Progenitor cell of endocrine pancreas (in vitro differentiated cells): ENCODE results near the gene PLEKHG7. TPM values are rescaled to one million over a fixed set of nuclear protein-coding genes. Genes with fewer than 3 reads are reported as not detected.

Experiments
- DNase-seq: peaks from one replicate; pipeline ENCODE4 v3.0.0; 2021; ENCODE audit warnings: low spot score; ENCODE audit not compliant: unreplicated experiment
- H3K27ac Mint-ChIP-seq: 2 replicates; pipeline ENCODE4 v1.8.0; 2021; ENCODE audit warnings: mild to moderate bottlenecking, moderate library complexity, mixed read lengths
- H3K27me3 Mint-ChIP-seq: 2 replicates; pipeline ENCODE4 v1.8.0; 2021; ENCODE audit warnings: mixed read lengths
- H3K36me3 Mint-ChIP-seq: 2 replicates; pipeline ENCODE4 v1.8.0; 2022; ENCODE audit warnings: mixed read lengths; ENCODE audit not compliant: insufficient read depth
- H3K4me1 Mint-ChIP-seq: 2 replicates; pipeline ENCODE4 v1.8.0; 2021; ENCODE audit warnings: low read depth, mixed read lengths
- H3K4me3 Mint-ChIP-seq: 2 replicates; pipeline ENCODE4 v1.8.0; 2021; ENCODE audit warnings: low read depth, mild to moderate bottlenecking, moderate library complexity, mixed read lengths
- H3K9me3 Mint-ChIP-seq: 2 replicates; pipeline ENCODE4 v1.8.0; 2021; ENCODE audit warnings: low read depth, mixed read lengths
- total RNA-seq: library from RNA; stranded (reverse); gene quantifications from 2 replicates; pipeline ENCODE4 v1.2.1, GENCODE V29; 2021
- TF ChIP-seq, protein P1 (sequence below): fragments of 200-600 bp; sonication (generic); IDR thresholded peaks from one replicate; pipeline ENCODE4 v1.5.0; 2021; ENCODE audit warnings: antibody characterized with exemption, mild to moderate bottlenecking; ENCODE audit not compliant: unreplicated experiment

PLEKHG7 gene
- total RNA-seq, 1 donor from 2014 or later: 0.65 TPM

DNA sequence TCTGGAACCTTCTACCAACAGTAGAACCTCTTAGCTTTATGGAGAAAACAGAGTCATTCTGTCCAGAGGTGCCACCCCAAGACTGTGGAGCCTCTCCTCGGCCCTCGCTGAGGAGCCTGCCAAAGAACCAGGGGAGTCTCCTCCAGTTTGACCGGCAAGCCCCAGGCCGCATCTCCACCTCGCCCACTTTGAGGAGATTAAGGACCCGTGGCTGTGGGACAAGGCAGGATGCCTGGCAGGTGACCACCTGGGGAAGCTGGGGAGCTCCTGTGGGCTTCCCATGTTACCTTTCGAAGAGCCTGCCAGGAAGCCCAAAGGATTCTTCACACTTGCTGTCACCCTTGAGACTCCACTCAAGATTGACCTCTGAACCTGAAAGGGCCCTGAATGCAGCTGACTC is 3.8 kb downstream of the PLEKHG7 start:
- H3K4me3 Mint-ChIP-seq: no peak overlapping the region
- peaks cover 3% of the 10 kb centered on the region for H3K9me3 Mint-ChIP-seq
- TF ChIP-seq, protein P1, sequence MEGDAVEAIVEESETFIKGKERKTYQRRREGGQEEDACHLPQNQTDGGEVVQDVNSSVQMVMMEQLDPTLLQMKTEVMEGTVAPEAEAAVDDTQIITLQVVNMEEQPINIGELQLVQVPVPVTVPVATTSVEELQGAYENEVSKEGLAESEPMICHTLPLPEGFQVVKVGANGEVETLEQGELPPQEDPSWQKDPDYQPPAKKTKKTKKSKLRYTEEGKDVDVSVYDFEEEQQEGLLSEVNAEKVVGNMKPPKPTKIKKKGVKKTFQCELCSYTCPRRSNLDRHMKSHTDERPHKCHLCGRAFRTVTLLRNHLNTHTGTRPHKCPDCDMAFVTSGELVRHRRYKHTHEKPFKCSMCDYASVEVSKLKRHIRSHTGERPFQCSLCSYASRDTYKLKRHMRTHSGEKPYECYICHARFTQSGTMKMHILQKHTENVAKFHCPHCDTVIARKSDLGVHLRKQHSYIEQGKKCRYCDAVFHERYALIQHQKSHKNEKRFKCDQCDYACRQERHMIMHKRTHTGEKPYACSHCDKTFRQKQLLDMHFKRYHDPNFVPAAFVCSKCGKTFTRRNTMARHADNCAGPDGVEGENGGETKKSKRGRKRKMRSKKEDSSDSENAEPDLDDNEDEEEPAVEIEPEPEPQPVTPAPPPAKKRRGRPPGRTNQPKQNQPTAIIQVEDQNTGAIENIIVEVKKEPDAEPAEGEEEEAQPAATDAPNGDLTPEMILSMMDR: no peak
- H3K27me3 Mint-ChIP-seq: no peaks in the 10 kb centered on the region
- no peak overlapping the region for H3K27ac Mint-ChIP-seq
- no peak for DNase-seq
- H3K4me1 Mint-ChIP-seq: peaks cover 15% of the 10 kb centered on the region
- H3K36me3 Mint-ChIP-seq: no peaks in the 10 kb centered on the region

DNA sequence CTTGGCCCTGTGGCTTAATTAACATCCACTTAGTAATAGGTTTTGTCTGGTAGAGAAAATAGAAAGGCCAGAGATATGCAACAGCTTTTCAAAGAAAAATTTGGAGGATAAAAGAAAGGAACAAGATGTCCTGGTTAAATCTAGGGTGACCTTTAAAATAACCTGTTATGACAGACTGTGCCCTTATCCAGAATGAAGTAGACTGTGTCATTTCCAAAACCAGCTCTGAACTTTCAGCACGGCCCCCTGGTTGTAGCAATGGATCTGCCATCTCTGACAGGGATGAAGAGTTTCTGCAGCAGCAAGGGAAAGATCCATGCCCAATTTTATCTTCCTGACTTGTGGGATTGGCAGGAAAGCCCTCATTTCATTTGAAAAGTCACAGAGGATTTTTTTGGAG is 5.1 kb downstream of the PLEKHG7 start:
- Mint-ChIP-seq H3K36me3 (no peaks in the 10 kb centered on the region), H3K4me3 (no peak overlapping the region), H3K27me3 (no peaks in the 10 kb centered on the region), H3K9me3 (peaks cover 3% of the 10 kb centered on the region), H3K27ac (no peak overlapping the region), H3K4me1 (peaks cover 7% of the 10 kb centered on the region)
- TF ChIP-seq, protein P1: no peak
- DNase-seq: no peak

DNA sequence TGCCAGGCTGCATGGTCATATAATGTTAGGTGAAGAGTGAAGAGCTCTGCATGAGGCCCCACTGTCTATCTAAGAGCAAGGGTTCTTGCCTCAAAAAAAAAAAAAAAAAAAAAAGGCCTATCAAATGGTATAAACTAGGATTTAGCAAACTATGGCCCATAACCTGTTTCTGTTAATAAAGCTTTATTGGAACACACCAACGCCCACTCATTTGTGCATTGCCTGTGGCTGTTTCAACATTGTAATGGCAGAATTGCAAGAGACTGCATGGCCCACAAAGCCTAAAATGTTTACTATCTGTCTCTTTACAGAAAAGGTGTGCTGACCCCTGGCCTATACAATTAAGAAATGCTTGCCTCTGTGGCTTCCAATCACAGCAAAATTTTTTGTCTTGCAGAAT is 12.8 kb downstream of the PLEKHG7 start:
- Mint-ChIP-seq H3K36me3 (no peaks in the 10 kb centered on the region), H3K9me3 (peaks cover 10% of the 10 kb centered on the region), H3K4me1 (no peaks in the 10 kb centered on the region), H3K4me3 (no peak overlapping the region), H3K27me3 (no peaks in the 10 kb centered on the region), H3K27ac (no peak overlapping the region)
- DNase-seq: no peak
- TF ChIP-seq, protein P1: no peak

DNA sequence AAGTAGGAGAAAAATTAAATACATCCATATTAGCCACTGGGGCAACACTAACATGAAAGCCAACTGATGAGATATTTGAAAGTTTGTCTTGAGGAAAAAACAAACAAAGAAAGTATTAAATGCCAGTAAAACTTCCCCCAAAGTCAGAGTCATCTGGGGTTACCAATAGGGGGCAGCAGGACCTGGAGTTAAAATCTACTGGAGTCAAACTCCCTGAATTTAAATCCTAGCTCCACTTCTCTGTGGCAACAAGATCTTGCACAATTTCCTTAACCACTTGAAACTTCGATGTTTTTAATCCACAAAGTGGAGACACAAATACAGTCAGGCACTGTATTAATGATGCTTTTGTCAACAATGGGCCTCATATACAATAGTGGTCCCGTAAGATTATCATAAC is 14.4 kb downstream of the PLEKHG7 start:
- no peak for DNase-seq
- no peaks in the 10 kb centered on the region for H3K27me3 Mint-ChIP-seq
- TF ChIP-seq, protein P1: no peak
- no peak overlapping the region for H3K4me3 Mint-ChIP-seq
- H3K36me3 Mint-ChIP-seq: no peaks in the 10 kb centered on the region
- H3K9me3 Mint-ChIP-seq: peaks cover 7% of the 10 kb centered on the region
- peaks cover under 1% of the 10 kb centered on the region for H3K4me1 Mint-ChIP-seq
- H3K27ac Mint-ChIP-seq: no peak overlapping the region

DNA sequence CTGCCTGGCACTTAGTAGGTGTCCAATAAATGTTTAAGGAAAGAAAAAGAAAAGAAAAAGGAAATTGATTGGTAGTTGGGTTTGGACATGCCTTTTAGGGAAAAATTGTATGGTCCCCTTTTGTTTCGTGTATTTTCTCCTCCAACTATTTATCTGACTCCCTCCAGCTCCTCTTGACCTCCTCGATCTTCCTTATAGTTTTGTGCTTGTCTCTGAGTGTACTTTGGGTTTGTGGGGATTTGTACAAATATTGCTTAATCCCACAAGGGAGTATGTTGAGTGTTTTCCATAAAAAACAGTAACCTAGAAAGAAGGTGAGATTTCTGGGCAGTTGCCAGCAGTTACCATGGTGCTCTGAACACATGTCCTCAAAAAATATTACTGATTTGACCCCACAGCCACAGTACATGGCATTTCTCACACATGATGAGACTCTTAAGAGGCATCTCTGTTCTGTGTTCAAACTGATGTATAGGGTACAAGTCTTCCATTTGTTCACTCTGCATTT is 15.7 kb downstream of the PLEKHG7 start:
- Mint-ChIP-seq H3K4me3 (no peak overlapping the region), H3K36me3 (no peaks in the 10 kb centered on the region), H3K27ac (no peak overlapping the region), H3K4me1 (peaks cover 11% of the 10 kb centered on the region), H3K27me3 (no peaks in the 10 kb centered on the region), H3K9me3 (peaks cover 8% of the 10 kb centered on the region)
- DNase-seq: no peak
- TF ChIP-seq, protein P1: no peak
